ENCODE data around the gene GOLGA2. TPM values are rescaled to one million over a fixed set of nuclear protein-coding genes. Genes with fewer than 3 reads are reported as not detected.

GOLGA2 gene
- total RNA-seq, 1 donor from 2014 or later, result 75.8 TPM

DNA sequence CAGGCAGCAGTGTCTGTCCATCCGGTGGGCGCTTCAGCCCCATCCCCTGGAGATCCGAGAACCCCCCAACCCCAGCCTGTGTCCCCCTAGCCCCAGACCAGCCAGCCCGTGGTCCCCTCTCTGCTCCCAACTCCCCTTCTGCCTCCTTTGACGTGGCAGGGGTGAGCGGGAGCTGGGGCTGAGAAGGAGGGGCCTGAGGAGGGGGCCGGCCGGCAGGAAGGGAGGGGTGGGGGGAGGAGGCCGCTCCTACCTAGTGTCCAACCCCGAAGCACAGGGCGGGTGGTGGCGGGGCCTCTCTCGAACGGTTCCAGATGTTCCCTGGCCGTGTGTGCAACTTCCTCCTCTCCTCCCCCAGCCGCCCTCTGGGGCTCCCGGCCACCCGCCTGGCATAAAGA, 31.0 kb downstream of the GOLGA2 start:
- Histone ChIP-seq H3K36me3 (ENCODE audit: control insufficient read depth, insufficient read depth, low read length) (no peaks in the 10 kb centered on the region), H3K27me3 (ENCODE audit: control insufficient read depth, insufficient read depth, low read length) (no peaks in the 10 kb centered on the region), H3K4me3 (ENCODE audit: low read depth, low read length) (no peak overlapping the region)
- TF ChIP-seq, protein P1, sequence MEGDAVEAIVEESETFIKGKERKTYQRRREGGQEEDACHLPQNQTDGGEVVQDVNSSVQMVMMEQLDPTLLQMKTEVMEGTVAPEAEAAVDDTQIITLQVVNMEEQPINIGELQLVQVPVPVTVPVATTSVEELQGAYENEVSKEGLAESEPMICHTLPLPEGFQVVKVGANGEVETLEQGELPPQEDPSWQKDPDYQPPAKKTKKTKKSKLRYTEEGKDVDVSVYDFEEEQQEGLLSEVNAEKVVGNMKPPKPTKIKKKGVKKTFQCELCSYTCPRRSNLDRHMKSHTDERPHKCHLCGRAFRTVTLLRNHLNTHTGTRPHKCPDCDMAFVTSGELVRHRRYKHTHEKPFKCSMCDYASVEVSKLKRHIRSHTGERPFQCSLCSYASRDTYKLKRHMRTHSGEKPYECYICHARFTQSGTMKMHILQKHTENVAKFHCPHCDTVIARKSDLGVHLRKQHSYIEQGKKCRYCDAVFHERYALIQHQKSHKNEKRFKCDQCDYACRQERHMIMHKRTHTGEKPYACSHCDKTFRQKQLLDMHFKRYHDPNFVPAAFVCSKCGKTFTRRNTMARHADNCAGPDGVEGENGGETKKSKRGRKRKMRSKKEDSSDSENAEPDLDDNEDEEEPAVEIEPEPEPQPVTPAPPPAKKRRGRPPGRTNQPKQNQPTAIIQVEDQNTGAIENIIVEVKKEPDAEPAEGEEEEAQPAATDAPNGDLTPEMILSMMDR (IDR thresholded peaks at IDR 0.05; ENCODE audit: insufficient read depth, low read length, poor library complexity, severe bottlenecking), result no peak
- DNase-seq (ENCODE audit: low read depth), result no peak

DNA sequence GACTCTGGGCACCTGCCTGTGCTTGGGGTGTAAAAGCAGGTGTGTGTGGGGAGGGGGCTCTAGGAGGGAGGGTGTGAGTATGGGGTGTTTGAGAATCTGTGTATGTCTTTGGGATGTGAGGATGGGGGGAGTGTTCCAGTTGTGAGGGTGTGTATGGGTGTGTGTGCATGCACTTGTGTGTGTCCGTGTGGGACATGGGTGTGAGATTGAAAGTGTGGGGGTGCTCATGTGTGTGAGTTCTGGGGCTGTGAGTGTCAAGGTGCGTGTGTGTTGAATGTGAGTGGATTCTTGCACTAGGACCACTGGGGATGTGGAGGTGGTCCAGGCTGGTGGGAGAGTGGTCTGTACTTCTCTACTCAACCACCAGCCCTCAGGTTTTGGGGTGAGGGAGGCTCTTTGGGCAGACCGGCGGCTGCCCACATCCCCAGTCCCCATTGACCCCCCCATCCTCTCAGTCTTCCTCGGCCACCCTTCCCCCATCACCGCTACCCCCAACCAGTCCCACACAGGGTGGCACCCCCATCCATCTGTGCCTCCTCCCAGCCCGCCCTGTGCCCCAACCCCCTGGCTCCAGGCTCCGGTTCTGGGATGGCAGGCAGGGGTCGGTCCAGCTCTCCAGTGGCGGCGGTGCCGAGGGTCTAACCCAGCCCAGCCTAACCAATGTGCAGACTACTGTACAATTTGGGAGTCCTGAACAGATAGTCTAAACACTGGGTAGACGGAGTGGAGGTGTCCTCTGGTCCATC, 31.5 kb downstream of the GOLGA2 start:
- Histone ChIP-seq H3K4me3 (ENCODE audit: low read depth, low read length) (no peak overlapping the region), H3K36me3 (ENCODE audit: control insufficient read depth, insufficient read depth, low read length) (no peaks in the 10 kb centered on the region), H3K27me3 (ENCODE audit: control insufficient read depth, insufficient read depth, low read length) (no peaks in the 10 kb centered on the region)
- no peak for DNase-seq (ENCODE audit: low read depth)
- TF ChIP-seq, protein P1 (IDR thresholded peaks at IDR 0.05; ENCODE audit: insufficient read depth, low read length, poor library complexity, severe bottlenecking), result no peak

DNA sequence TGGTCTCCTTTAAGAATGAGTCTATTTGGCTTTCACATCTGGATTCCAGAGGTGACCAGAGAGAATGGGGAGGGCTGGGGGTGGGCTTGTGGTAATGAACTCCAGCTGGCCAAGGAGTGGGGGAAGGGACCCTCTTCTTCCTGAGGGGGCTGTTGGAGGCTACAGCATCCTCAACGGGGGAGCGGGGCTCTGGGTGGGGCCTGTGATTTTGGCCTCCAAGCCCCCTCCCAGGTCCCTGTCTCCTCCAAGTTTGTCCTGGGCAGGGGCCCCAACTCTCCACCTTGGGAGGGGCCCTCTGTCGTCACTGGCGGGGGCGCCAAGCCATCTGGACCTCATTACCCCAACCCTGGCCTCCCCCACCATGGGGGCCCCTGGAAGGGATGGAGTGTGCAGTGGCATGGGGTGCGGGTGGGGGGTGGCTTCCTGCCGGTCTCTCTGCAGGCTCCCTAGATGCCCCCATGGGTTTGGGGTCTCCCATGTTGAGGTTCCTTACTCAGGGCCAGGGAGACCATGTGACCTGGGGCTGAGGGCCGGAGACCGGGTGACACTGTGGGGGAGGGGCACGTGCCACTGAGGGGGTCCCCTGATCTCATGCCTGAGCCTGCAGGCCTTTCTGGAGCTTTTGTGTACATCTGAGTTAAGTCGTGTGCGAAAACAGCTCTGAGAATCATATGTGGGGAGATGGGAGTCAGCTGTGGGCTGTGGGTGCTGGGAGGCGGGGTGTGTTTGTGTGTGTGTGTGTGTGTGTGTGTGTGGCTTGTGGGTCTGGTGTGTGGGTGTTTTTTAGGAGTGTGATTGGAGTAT, 32.4 kb downstream of the GOLGA2 start:
- Histone ChIP-seq H3K27me3 (ENCODE audit: control insufficient read depth, insufficient read depth, low read length) (no peaks in the 10 kb centered on the region), H3K4me3 (ENCODE audit: low read depth, low read length) (no peak overlapping the region), H3K36me3 (ENCODE audit: control insufficient read depth, insufficient read depth, low read length) (no peaks in the 10 kb centered on the region)
- DNase-seq (ENCODE audit: low read depth), result no peak
- TF ChIP-seq, protein P1 (IDR thresholded peaks at IDR 0.05; ENCODE audit: insufficient read depth, low read length, poor library complexity, severe bottlenecking), result no peak

- TF ChIP-seq, protein P1 (IDR thresholded peaks at IDR 0.05; ENCODE audit: insufficient read depth, low read length, poor library complexity, severe bottlenecking), result no peak
- H3K27me3 ChIP-seq (ENCODE audit: control insufficient read depth, insufficient read depth, low read length), result no peaks in the 10 kb centered on the region
- no peak for DNase-seq (ENCODE audit: low read depth)
- no peaks in the 10 kb centered on the region for H3K36me3 ChIP-seq (ENCODE audit: control insufficient read depth, insufficient read depth, low read length)
- no peak overlapping the region for H3K4me3 ChIP-seq (ENCODE audit: low read depth, low read length)
Observed at GRCh38 chr9:128242828-128243214, 33.0 kb downstream of the GOLGA2 start.

- TF ChIP-seq, protein P1 (IDR thresholded peaks at IDR 0.05; ENCODE audit: insufficient read depth, low read length, poor library complexity, severe bottlenecking), result no peak
- no peak for DNase-seq (ENCODE audit: low read depth)
- no peak overlapping the region for H3K4me3 ChIP-seq (ENCODE audit: low read depth, low read length)
- no peaks in the 10 kb centered on the region for H3K36me3 ChIP-seq (ENCODE audit: control insufficient read depth, insufficient read depth, low read length)
- no peaks in the 10 kb centered on the region for H3K27me3 ChIP-seq (ENCODE audit: control insufficient read depth, insufficient read depth, low read length)
Observed at GRCh38 chr9:128242124-128242523, 33.7 kb downstream of the GOLGA2 start.
